GM12891 (cell line): ENCODE measurements around the gene SLC8A1.

Source experiments
- DNase-seq: peaks from one replicate; pipeline ENCODE4 v3.0.0; 2011; ENCODE audit warnings: low spot score; ENCODE audit not compliant: insufficient read length
- FAIRE-seq: peaks from 2 replicates; lab custom pipeline; 2011; peaks lifted over from hg19 to GRCh38; lab: Jason Lieb, UNC
- PAX5 ChIP-seq: IDR thresholded peaks from 2 replicates; pipeline ENCODE4 v1.6.1; 2011; ENCODE audit warnings: low read length, moderate library complexity, mild to moderate bottlenecking; ENCODE audit not compliant: insufficient read depth, severe bottlenecking
- POLR2A ChIP-seq: IDR thresholded peaks from 2 replicates; pipeline ENCODE4 v1.6.1; 2011; ENCODE audit warnings: low read depth, low read length, control low read depth
- POLR2AphosphoS5 ChIP-seq: IDR thresholded peaks from 2 replicates; pipeline ENCODE4 v1.6.1; 2011; ENCODE audit warnings: low read depth, low read length, control low read depth
- POU2F2 ChIP-seq: IDR thresholded peaks from 2 replicates; pipeline ENCODE4 v1.6.1; 2011; ENCODE audit warnings: low read depth, mild to moderate bottlenecking, control low read depth, low read length, moderate library complexity
- SPI1 ChIP-seq: IDR thresholded peaks from 2 replicates; pipeline ENCODE4 v1.6.1; 2011; ENCODE audit warnings: low read depth, low read length, control low read depth
- TAF1 ChIP-seq: IDR thresholded peaks from 2 replicates; pipeline ENCODE4 v1.6.1; 2011; ENCODE audit warnings: low read depth, low read length, control low read depth

The SLC8A1 gene

GRCh38 chr2:40072442-40073232, 379.3 kb downstream of the SLC8A1 start:
- TF ChIP-seq POLR2A (no peak), POU2F2 (no peak), TAF1 (no peak), PAX5 (no peak), SPI1 (no peak)
- DNase-seq (no peak), FAIRE-seq (no peak)

- TF ChIP-seq PAX5 (no peak), POLR2A (no peak), SPI1 (no peak), TAF1 (no peak), POU2F2 (no peak), POLR2AphosphoS5 (no peak)
- DNase-seq (no peak), FAIRE-seq (no peak)
Observed at GRCh38 chr2:40062381-40062780, 389.5 kb downstream of the SLC8A1 start.

- TF ChIP-seq POLR2AphosphoS5: no peak
- TF ChIP-seq POLR2A: no peak
- no peak for TF ChIP-seq SPI1
- no peak for TF ChIP-seq TAF1
- TF ChIP-seq PAX5: no peak
- TF ChIP-seq POU2F2: no peak
- no peak for DNase-seq
- no peak for FAIRE-seq
Observed at GRCh38 chr2:40049781-40050180, 402.1 kb downstream of the SLC8A1 start.

GRCh38 chr2:40048506-40048905, 403.4 kb downstream of the SLC8A1 start:
- FAIRE-seq (no peak), DNase-seq (no peak)
- TF ChIP-seq POLR2A (no peak), POLR2AphosphoS5 (no peak), TAF1 (no peak), PAX5 (no peak), POU2F2 (no peak), SPI1 (no peak)

GRCh38 chr2:40047406-40047805, 404.5 kb downstream of the SLC8A1 start:
- FAIRE-seq (no peak), DNase-seq (no peak)
- TF ChIP-seq SPI1 (no peak), POLR2A (no peak), POU2F2 (no peak), TAF1 (no peak), POLR2AphosphoS5 (no peak), PAX5 (no peak)
